IMR-90 (cell line): Measurements from ENCODE around the gene GPSM1.

ENCODE experiments used
- CEBPB ChIP-seq: IDR thresholded peaks from 2 replicates; pipeline ENCODE4 v1.6.1; 2012; ENCODE audit warnings: low read depth, low read length, improper control_type of control experiment
- MAFK ChIP-seq: IDR thresholded peaks from 2 replicates; pipeline ENCODE4 v1.6.1; 2012; ENCODE audit warnings: low read depth, low read length, improper control_type of control experiment
- MXI1 ChIP-seq: IDR thresholded peaks from 2 replicates; pipeline ENCODE4 v1.6.1; 2012; ENCODE audit warnings: low read depth, mild to moderate bottlenecking, low read length, moderate library complexity, borderline replicate concordance
- NFE2L2 ChIP-seq: fragments of 150-350 bp; IDR thresholded peaks from 2 replicates; pipeline ENCODE4 v1.6.1; 2016; ENCODE audit warnings: low read depth, mild to moderate bottlenecking, low read length
- POLR2A ChIP-seq: IDR thresholded peaks from 2 replicates; pipeline ENCODE4 v1.6.1; 2012; ENCODE audit warnings: mild to moderate bottlenecking, low read depth, low read length
- RAD21 ChIP-seq: IDR thresholded peaks from 2 replicates; pipeline ENCODE4 v1.6.1; 2012; ENCODE audit warnings: low read length, improper control_type of control experiment
- RCOR1 ChIP-seq: IDR thresholded peaks from 2 replicates; pipeline ENCODE4 v1.6.1; 2012; ENCODE audit warnings: mild to moderate bottlenecking, low read length, improper control_type of control experiment; ENCODE audit not compliant: insufficient replicate concordance
- SMC3 ChIP-seq: fragments of 150-350 bp; IDR thresholded peaks from 2 replicates; pipeline ENCODE4 v1.6.1; 2016; ENCODE audit warnings: low read depth, mild to moderate bottlenecking, antibody characterized with exemption, low read length, moderate library complexity
- USF2 ChIP-seq: fragments of 150-350 bp; IDR thresholded peaks from 2 replicates; pipeline ENCODE4 v1.6.1; 2017; ENCODE audit warnings: mild to moderate bottlenecking, antibody characterized with exemption, low read length, low read depth
- TF ChIP-seq, protein P1 (sequence below): conservative IDR thresholded peaks from 2 replicates; pipeline ENCODE4 v1.5.1; 2012; ENCODE audit warnings: mild to moderate bottlenecking, low read depth, low read length, improper control_type of control experiment

GRCh38 chr9:136339958-136340310 is 12.6 kb downstream of the GPSM1 start:
- TF ChIP-seq, protein P1, sequence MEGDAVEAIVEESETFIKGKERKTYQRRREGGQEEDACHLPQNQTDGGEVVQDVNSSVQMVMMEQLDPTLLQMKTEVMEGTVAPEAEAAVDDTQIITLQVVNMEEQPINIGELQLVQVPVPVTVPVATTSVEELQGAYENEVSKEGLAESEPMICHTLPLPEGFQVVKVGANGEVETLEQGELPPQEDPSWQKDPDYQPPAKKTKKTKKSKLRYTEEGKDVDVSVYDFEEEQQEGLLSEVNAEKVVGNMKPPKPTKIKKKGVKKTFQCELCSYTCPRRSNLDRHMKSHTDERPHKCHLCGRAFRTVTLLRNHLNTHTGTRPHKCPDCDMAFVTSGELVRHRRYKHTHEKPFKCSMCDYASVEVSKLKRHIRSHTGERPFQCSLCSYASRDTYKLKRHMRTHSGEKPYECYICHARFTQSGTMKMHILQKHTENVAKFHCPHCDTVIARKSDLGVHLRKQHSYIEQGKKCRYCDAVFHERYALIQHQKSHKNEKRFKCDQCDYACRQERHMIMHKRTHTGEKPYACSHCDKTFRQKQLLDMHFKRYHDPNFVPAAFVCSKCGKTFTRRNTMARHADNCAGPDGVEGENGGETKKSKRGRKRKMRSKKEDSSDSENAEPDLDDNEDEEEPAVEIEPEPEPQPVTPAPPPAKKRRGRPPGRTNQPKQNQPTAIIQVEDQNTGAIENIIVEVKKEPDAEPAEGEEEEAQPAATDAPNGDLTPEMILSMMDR = no peak
- TF ChIP-seq POLR2A = no peak
- TF ChIP-seq CEBPB = no peak
- TF ChIP-seq RAD21 = no peak
- no peak for TF ChIP-seq MXI1
- no peak for TF ChIP-seq SMC3
- no peak for TF ChIP-seq NFE2L2
- no peak for TF ChIP-seq RCOR1
- no peak for TF ChIP-seq USF2
- no peak for TF ChIP-seq MAFK
